GM18858 (cell line): Measurements from ENCODE around the gene COL20A1.
"Not testable (repeated sequence)": the region's sequence is repeated elsewhere in the genome, so short reads cannot be mapped to it uniquely, and the experiment has no call there.

Source experiments
- ATAC-seq: cut with Tn5 transposase; IDR thresholded peaks from one replicate; pipeline ENCODE4 v1.9.1; 2021; ENCODE audit not compliant: unreplicated experiment

The COL20A1 gene

DNA sequence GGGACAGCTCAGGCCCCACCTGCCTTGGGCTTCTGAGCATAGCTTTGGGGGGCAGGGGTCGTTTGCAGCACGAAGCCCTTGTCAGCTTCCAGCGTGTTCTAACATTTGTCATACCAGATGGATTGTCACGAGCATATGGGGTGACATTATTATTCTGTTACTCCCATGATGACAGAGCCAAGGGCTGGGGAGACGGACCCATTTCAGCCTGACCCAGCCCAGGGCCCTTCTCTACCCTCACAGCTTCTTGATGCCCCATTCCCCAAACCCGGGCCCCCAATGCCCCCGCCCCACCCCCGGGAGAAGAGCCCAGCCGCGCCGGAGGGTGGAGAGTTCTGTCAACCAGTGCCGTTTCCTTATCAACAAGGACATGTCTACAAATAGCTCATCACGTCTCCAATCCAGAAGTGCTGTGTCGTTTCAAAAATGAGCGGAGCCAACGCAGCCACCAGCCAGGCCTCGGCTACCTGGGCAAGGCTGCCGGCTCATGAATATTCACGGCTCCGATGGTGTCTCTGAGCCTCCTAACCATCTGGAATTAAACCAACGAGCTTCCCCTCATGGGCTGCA, 77.7 kb downstream of the COL20A1 start:
- no peak for ATAC-seq

DNA sequence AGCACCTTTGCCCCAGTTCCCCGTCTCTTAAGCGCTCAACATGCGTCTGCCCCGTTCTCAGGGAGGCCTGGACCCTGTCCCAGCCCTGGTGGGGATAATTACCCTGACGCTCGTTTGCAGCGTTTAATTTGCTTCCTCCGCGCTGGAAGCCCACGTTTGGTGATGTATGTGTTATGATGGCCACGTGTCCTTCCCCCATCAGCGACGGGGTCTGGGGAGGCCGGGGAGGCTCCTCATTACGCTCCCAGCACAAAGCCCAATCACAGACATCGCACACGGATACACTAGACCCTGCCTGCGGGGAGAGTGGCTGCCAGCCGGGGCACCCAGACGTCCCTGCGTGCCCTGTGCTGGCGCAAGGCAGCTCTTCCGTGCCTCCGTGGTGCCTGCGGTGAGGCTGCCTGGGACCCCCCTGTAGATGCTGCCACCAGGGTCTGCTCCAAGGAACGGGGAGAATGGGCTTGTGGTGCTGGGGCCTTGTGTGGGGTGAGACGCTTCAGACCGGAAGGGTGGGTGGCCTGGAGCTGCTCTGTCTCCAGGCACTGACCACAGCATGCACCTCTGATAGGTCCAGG, 78.4 kb downstream of the COL20A1 start:
- ATAC-seq, result no peak

DNA sequence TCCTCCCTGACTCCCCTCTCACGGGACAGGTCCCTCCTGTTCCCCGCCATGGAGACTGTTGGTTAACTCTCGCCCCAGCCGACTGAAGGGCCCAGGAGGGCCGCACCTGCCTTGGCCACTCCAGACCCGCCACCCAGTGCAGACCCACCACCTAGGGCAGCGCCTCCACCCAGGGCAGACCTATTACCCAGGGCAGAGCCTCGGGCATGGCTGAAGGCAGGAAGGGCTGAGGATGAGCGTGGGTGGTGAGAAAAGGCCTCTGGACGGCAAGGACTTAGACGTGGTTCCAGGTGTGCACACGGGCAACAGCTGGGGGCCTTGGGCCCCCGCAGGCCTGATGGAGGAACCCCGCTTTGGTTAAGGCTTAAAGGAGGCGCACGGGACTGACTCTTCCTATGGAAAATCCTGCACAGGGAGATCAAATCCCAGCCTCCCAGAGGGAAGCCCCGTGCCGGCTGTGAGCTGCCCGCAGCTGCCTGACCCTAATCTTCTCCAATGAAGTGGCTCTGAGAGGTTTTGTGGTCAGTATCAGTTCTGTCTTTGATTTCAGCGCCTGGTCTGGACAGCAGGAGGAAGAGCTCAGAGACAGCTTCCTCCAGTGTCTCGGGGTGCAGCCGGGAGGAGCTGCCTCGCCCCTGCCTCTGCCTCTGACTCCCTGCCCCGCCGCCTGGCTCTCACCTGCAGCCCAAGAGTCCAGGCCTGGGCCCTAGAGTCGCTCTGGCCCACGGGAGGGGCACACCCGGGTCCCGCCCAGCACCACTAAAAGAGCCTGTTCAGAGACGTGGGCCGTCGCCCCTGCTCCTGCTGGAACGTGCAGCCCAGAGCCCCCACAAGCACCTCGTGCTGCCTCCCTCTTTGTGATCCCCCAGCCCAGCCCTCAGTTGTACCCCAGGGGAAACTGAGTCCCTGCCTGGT, 80.2 kb downstream of the COL20A1 start:
- ATAC-seq, result no peak

DNA sequence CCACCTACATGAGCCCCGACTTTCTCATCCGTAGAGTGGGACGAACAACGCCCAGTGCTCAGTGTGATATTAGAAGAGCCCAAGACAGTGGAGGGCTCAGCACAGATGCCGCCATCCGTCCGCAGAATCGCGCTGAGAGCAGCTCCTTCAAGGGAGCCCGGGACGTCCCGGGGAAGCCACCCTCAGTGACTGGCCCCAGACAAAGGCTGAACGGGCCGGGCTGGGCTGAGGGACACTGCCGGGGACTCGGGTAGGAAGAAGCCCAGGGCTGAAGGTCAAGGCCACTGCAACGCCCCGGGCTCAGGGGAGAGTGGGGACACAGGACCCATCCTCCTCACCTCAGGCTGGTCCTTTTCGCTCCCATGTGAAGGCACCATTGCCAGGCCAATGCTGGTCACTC, 81.0 kb downstream of the COL20A1 start:
- no peak for ATAC-seq

DNA sequence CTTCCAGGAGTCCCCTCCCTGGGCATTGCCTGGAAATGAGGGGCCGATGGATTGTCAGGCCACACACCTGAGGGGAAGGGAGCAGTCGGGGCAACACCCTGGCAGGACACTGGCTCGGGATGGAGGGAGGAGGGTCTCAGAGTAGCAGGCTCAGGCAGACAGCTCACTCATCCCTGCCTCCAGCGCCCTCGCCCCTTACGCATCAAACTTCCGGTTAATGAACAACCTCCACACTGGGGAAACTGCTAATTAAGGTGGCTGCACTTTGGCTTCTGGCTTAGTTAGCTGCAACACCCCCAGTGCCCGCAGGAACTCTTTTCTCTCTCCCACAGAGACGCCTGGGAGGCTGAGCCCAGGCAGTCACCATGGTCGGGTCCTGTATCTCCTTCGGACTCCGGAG, 81.5 kb downstream of the COL20A1 start:
- no peak for ATAC-seq

DNA sequence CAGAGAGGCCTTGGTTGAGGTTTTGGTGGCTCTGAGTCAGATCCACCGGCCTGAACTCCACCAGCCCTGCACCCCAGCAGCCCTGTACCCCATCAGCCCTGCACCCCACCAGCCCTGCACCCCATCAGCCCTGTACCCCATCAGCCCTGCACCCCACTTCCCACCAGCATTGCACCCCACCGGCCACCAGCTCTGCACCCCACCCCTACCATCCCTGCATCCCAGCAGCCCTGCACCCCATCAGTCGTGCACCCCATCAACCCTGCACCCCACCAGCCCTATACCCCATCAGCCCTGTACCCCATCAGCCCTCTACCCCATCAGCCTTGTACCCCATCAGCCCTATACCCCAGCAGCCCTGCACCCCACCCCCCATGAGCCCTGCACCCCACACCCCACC, 82.5 kb downstream of the COL20A1 start:
- no peak for ATAC-seq

DNA sequence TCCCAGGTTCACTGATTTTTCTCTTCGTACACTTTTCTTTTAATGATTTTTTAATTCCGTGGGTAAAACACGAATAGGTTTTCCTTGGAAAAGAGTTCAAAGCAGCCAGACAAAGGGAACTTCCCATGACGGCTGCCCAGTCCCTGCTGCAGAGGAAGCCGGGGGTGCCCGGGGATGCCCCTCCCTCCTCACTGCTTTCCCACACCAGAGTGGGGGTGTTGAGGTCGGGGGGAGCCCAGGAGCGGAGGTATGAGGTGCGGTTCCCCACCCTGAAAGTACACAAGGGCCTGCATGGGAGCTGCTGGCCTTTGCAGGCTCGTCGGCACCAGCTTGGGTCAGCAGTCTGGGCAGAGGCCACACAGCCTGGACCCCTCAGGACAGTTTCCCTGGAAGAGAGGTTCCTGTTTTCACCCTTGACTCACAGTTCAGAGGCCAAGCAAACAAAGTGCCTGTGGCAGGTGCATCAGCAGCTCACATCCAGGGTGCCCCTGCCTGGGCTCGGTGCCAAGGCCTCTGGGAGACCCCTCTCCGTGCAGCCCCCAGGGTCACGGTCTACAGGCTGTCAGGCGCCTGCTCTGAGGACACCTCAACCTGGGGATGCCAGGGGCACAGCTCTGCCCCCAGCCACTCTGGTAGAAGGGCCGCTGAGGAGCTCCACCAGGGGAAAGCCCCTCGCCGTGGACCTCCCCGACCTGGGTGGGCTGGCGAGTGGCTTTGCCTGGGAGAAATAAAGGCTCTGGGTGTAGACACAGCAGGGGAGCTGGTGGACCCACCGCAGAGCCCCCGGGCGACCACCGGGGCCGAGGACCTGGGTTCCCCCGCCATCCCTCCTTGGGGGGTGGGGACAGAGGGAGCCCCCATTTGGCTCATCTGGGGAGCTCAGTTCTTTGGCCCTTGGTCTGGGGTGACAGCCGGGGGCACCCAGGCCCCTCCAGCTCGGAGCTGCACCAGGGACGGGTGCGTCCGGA, 83.6 kb downstream of the COL20A1 start:
- no peak for ATAC-seq

DNA sequence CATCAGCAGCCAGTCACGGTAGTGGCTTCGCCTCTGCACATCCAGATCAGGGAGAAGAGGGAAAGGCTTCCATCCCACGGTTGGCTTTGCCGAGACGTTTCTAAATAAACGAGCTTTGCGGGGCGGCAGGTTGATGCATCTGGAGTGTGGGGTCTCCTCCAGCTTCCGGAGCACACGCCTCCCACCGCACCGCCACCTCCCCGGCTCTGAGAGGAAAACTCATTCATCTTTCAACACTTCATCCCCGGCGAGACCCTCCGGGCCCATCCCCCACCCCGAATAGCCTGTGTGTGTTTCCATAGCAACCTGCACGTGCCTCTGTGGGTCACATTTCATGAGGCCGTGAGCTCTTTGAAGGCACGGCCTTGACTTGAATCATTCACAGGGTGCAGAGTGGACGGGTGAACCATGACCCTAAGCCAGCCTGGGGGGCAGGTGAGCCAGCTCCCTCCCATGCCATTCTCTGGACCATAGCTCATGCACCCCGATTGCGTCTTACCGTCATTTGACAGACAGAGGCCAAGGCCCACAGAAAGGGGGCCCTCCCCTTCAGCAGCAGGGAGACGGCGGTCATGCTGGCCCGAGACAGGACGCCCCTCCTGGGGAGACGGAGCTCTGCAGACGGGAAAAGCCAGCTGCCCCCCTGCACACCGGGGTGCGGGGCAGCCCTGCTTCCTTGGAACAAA, 84.4 kb downstream of the COL20A1 start:
- ATAC-seq, result no peak

DNA sequence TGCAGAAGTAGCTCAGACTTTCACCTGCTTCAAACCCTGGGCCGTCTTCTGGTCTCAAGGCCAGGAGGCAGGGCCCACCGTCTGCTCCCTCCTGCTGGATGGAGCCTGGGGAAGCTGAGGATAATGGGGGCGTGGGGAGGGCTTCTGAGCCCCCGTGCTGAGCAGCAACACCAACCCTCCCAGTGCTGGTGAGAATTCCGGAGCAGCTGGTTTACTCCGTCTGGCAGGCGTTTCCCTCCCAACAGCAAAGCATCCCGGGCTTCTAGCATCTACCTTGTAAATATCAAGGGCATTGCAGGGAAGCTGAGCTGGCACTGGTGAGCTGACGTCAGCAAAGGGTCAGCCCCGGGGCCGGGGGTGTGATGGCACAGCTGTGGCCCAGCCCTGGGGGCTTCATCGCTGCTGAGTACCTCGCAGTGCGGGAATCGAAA, 85.0 kb downstream of the COL20A1 start:
- no peak for ATAC-seq

DNA sequence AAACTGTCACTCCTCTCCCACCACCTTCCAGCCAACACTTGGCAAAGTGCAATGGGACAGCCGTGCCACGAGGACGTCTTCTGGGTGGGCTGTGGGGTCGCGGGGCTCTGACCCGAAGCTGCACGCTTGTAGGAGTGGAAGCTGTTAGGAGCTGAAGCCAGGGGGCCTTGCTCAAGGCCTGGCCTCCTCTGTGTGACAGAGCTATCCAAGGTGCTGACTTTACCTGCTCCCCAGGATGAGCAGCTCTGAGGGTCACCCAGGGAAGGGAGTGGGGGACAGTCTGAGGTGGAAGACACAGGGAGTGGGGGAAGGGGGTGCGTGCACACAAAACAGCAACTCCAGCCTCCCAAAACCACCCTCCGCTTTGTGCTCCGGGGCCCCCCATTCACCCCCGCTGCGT, 85.6 kb downstream of the COL20A1 start:
- ATAC-seq, result no peak

DNA sequence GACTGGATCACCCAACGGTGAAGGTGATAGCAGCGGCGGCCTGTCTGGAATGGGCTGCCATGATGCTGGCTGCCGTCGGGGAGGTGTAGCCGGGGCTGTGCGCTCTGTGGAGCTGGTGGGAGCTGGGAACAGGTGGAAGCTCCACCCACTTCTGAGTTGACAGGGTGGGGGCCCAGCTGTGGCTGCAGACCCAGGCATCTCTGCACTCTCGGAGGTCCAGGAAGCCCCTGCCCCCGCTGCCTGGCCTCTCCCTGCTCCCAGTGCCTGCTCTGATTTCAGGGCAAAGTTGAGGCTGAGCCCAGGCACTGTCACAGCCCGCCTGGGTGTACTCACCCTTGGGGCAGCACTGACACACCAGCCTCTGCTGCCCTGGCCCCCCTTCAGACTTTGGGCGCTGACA, 86.3 kb downstream of the COL20A1 start:
- no peak for ATAC-seq

DNA sequence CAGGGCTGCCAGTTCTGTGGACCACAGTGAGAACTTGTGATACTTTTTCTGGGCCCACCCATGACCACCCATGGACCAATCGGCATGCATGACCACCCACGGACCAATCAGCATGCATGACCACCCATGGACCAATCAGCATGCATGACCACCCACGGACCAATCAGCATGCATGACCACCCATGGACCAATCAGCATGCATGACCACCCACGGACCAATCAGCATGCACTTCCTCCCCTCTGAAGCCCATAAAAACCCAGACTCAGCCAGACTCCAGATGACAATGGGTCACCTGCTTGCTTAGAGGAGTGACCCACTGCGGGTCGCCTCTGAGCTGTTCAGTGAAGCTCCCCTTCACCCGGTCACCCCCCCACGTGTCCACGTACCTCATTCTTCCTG, 86.9 kb downstream of the COL20A1 start:
- ATAC-seq, result not testable (repeated sequence)

DNA sequence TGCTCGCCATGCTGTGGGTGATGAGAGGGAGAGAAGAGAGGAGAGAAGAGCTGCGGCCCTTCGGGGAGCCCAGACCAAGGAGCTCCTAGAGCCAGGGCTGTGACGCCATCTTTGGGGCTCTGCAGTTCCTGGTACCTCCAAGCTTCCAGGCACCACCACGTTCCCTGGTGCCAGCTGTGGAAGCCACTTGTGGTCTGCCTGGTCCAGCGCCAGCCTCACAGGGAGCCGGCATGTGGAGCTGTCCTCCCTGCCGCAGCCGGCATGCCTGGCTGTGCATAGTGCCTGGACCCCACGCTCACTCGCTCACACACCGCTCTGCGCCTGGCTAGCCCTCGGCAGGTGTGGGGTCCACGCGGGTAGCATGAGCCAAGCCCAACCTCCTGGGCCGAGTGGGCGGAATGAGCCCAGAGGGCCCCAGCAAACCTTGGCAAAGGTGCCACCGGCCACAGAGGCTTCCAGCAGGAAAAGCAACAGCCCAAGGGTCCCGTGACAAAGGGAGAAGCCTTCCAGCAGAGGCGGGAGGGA, 87.4 kb downstream of the COL20A1 start:
- ATAC-seq, result no peak

DNA sequence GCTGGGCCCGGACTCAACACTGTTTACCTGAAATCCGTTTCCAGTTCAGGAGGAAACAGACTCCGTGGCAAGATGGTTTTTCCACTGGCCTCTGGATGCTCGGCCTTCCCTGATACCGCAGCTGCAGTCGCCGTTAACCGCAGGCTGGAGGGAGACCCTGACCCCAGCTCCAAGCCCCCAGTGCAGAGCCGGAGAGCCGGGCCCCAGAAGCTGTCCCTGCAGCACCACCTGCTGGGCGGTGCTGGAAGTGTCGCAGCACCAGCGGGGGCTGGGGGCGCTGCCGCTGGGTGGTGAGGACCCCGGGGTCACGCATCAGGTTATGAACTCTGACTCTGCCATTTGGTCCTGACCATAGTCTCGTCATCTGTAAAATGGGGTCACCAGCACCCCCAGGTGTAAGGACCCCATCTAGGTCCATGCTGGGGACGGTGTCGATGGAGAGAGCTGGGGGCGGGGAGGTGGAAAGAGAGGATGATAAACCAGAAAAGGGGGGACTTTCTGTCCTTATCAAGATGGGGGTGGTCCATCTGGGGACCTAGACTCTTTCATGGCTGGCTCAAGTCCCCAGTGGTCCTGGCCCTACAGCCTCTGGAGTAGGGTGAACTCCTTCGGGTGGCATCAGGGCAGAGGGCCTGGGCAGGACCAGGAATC, 88.9 kb downstream of the COL20A1 start:
- no peak for ATAC-seq

DNA sequence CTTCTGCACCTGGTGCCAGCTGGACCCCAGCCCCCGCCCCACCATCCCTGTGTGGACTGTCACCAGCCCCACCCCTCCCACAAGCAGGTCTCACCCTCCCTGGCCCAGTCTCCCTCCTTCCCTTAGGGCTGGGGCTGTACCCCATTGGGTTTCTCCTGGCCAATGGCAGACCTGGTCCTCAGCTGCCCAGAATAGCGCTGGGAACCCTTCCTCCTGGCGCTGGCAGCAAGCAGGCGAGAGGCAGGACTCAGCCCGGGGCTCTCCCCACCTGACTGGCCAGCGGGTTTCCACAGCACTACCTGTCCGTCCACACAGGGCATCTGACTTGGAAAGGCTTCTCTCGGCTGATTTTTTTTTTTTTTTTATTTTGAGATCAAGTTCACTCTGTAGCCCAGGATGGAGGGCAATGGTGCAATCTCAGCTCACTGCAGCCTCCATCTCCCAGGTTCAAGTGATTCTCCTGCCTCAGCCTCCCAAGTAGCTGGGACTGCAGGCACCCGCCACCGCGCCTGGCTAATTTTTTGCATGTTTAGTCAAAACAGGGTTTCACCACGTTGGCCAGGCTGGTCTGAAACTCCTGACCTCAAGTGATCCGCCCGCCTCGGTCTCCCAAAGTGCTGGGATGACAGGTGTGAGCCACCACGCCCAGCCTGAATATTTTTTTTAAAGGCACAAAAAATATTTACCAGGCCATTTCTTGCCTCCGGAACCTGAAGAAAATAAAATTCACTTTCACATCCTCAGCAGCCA, 89.7 kb downstream of the COL20A1 start:
- ATAC-seq, result no peak

DNA sequence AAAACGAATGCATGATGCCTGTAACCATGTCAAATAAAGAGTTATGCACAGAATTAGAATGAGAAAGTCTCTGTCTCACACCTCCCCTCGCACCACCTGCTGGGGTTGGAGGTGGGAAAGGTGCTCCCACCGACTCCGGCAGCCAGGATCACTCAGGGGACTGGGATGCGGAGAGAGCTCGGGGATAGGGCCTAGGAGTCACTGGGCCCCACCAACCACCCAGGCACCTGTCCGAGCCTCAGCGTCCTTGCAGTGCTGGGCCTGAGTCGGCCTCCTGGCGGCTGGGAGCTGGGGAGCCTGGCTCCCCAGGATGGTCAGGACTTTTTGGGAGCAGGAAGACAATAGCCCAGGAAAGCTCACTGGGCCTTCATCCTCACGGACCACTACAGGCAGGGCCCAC, 90.6 kb downstream of the COL20A1 start:
- no peak for ATAC-seq

DNA sequence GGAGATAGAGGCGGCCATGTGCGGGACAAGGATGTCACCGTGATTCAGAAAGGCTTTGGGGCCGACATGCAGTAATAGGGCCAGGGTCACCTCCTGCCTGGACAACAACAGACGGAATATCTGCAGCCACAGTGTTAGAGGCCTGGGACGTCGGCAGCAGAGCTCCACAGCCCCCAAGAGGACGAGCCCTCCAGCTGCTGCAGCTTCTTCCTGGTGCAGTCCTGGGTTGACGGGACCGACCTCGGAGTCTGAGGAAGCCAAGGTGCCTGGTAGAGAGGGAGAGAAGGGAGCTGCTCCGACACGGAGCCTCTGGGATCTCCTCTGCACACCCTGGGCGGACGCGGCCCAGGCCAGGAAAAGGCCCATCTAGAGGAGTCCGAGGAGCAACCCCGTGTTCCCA, 91.3 kb downstream of the COL20A1 start:
- no peak for ATAC-seq
